GM18519 (cell line): ENCODE data around the gene STARD13.

ENCODE experiments used
- ATAC-seq: cut with Tn5 transposase; IDR thresholded peaks from one replicate; pipeline ENCODE4 v1.9.1; 2021; ENCODE audit warnings: mild to moderate bottlenecking, moderate library complexity; ENCODE audit not compliant: unreplicated experiment, low FRiP score

Gene STARD13

DNA sequence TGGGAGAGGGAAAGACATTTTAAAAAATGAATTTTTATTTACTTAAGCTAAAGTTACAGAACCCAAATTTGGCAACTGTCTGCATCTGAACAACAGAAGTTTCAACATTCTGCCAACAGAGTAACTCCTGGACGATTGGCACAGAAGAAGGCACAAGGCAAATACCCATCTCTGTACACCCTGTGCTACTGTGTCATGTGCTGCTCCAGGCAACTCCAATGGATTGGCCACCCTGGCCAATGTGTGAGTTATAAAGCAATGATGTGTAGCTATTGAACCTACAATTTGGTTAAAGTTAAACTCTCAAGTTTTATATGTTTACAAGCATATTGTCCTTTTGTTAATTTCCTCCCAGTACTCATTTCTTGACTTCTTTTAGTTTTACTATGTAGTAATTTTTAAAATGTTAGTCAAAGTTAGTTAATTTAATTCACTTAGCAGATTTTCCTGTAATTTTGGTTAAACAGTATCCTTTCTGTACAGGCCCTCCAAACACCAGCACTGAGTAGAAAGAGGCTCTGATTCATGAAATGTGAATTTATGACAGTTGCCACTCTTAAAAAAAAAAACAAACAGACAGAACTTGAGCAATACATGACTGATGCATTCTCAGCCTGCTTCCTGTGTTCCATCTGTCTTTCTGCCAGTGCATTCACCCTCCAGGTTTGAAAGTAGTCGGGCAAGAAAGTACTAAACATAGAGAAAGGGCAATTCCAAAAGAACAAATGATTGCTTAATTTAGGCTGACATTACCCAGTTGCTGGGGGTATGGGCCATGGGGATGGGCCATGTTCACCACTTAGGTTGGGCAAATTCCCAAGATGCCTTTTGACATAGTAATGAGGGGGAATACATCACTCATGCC lies 5.9 kb downstream of the STARD13 start:
- no peak for ATAC-seq

DNA sequence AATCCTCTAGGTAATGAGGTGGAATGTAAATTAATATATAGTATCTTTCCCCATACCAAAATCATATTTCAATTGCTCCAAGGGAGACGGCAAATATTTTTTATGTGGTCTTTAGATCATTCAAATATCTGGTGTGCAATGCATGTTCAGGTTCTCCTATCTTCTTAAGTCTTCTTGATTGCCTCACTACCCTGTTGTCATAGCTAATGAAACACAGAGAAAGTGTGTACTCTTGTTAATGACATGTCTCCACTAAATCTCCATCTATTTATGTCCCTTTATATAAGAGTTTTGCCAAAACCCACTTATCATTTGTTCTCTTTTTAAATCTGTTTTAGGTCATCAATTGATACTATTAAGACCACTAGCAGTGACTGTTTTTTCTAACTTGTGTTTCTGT lies 6.6 kb downstream of the STARD13 start:
- no peak for ATAC-seq

DNA sequence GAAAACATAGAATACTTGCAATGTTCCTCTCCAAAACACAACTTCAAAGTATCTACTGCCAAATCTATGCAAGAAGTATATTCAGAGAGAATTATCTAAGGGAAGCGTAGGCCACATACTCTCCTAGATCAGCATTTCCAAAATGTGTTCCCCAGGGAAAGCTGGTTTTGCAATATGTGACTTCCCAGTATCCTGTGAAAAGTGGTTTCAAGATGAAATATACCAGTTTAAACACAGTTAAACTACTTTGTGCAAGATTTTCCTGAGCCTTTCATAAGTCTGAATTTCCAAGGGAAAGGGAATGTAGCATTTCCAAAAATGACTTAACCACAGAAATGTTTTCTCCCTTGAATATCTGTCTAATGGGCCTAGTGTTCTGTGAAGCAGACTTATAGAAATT lies 7.6 kb downstream of the STARD13 start:
- ATAC-seq: no peak

DNA sequence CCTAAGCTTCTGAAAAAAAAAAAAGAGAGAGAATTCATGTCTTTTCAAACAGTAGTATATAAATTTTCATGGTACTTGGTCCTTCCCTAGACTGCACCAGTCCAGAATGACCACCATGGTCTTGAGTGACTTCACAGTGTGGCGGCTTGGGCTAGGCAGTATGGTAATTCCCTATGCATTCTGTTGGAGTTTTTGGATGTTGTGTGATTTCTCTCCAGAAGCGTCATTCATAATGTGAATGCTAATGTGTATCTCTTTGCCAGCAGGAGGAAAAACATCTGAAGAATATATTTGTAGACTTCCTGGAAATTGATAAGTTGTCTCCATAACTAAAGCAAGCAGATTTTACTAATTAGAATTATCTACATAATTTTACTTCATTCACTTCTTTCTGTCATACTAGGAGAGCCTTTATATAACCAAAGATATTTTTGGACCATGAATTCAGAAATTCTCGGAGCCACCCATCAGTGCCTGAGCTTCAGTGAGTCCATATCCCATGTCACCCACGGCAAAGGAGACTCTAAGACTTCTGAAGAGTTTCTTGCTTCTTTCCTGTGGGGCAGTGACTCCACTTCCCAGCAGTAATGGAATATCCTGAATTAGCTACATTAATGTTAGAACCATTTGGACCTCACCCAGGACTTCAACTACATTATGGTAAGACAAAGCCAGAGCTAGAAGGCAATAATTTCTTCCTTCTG lies 8.4 kb downstream of the STARD13 start:
- ATAC-seq: no peak

DNA sequence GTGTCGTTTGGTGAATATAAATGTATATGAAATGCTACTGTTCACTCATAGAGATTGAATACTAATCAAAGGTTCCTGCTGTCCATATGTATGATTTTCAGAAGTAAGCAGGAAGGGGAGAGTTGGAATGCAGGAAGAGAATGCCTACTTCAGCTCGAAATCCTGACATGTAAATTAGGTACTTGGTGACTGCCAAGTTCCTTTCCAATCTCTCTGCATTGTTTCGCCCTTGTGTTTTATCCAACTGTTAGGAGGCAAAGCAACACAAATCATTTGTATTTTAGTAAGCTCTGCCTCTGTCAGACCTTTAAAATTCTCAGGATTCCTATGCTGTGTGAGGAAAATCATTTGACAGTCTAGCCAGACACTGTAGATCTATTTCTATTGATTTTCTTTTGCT lies 9.0 kb downstream of the STARD13 start:
- ATAC-seq: no peak

DNA sequence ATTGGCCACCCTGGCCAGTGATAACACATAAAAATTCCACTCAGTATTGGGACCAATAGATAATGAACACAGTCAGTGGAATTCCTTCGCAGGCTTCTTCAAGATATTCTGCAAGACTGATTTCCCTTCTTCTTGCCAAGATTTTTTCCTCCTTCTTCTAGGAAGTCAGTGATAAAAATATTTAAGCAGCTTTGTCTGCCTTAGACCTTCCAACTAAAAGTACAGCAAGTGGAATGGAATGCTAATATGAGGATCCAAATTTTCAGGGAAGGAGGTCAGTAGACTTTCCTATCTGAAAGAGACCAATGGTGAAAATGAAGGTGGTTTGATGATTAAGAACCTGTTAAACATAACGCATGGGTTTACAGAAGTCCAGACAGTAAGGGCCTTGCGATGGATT lies 9.6 kb downstream of the STARD13 start:
- ATAC-seq: no peak

DNA sequence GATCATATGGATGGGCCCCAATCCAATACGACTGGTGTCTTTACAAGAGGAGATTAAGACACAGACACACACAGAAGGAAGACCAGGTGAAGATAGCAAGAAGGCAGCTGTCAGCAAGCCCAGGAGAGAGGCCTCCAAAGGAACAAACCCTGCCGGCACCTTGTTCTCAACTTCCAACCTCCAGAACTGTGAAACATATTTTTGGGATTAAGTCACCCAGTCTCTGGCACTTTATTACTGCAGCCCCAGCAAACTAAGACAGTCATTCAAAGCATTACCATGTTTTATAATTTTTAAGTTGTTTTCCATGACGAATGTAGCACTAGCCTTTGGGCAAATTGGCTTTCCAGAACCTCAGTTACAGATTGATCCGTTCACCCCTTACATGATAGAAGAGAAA lies 11.3 kb downstream of the STARD13 start:
- ATAC-seq: no peak

DNA sequence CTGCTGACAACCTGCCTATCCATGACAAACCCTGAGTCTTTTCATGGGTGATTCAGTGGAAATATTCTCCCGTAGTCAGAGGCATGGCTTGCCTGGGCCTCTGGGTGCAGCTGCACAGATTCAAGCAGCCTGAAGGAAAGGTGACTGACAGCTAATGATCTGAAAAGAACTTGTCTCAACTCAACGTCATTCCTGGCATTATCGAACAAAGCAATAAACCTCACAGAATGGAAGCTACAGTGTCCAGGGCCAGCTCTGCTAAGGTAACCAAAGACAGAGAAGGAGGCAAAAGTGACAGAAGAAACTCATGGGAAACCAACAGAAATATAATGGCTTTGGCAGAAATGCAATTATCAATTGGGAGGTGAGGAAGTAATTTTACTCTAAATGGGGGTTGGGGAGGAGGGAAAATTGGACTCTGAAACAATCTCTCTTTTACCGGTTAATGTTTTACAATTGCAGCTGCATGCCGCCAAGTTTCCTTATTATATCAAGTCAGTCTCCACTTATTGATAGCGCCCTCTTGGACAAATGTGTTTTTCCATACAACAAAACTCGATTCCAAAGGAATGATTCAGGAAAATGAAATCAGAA lies 12.9 kb downstream of the STARD13 start:
- no peak for ATAC-seq

DNA sequence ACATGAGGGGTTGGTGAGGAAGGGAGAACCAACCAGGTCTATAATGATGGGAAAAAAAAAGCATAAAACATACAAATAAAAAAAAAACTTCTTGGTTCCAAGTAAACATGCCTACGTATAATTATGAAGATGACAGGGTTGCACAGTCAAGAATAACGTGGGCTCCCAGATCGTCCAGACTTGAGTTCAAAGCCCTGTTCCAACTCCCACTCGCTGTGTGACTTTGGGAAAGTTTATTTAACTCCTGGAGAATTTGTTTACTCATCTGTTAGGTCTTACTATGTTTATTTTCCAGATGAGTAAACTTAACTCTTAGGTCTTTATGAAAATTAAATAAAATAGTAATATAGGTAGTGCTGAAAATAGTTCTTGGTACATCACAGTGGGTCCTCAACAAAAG lies 13.8 kb downstream of the STARD13 start:
- no peak for ATAC-seq

DNA sequence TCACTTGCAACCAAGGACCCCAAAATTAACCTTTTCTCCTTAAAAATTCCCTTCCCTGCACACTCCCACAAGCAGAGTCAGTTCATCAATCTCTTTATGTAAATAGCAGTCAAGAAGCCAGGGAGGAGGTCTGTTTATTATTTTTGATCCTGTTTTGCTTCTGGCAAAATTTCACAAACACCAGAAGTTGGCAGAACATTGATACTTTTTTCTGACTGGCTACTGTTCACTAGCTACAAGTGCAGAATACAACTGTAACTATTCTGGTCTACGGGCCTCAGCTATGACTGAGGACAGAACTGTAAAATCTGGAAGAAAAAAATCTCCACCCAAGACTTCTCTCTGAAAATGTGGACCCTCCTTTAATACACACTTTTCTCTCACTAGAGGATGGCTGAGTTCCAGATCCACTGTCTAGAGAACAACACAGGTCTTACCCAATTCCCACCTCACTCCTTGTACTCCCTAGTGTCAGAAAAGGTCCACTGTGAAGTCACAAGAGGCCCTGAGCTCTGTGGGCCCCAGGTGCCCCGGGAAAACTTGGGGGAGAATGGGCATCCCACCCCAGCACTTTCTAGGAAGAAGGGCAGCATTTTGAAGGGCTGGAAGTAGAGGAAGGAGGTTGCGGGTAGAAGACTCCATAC lies 14.5 kb downstream of the STARD13 start:
- ATAC-seq: no peak

DNA sequence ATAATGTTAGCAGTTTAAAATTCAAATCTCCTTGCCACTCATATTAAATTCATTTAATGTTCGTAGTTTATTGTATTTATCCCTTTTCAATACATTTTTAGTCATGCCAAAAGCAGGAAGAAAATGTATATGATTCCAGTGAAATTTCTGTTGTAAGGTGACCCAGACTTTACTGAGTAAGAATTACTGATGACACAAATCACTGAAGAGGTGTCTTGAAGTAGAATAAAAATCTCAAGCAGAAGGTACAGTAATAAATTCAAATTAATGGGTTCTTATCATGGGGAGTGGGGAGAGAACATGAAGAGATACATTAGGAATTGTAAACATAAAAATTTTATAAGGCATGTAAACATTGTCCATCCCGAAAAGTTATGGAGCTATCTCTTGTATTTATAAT lies 19.9 kb downstream of the STARD13 start:
- ATAC-seq: no peak

DNA sequence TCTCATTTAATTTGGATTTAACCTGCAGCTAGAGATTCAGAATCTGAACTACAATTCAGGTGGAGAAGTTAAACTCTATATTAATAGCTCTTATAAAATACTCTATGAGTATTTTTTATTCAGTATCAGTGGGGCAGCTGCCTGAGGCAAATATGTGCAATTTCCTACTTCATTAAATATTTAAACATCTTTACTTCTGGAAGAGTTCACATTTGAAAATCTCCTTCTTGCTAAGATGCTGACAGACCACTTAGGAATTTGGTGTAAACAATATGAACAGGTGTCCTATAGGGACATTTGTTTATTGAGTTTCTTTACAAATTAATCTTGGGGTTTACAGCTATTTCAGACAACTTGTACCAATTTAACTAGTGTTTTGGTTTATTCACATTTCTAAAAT lies 20.4 kb downstream of the STARD13 start:
- ATAC-seq: no peak

DNA sequence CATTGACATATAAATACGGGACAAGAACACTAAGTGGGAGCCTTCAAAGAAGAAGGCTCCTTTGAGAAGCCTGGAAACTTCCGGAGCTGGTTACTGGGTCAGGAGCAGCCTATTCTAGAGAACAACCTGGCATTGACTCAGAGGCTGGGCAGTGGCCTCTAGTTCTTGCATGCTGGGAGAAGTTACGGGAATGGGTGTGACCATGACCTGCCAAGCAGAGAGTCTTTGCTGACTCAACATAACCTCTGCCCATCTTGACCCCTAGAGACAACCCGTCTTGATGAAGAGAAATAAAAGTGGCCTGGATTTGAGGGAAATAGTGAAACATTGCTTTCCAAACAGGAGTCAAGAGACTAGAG lies 21.0 kb downstream of the STARD13 start:
- no peak for ATAC-seq

DNA sequence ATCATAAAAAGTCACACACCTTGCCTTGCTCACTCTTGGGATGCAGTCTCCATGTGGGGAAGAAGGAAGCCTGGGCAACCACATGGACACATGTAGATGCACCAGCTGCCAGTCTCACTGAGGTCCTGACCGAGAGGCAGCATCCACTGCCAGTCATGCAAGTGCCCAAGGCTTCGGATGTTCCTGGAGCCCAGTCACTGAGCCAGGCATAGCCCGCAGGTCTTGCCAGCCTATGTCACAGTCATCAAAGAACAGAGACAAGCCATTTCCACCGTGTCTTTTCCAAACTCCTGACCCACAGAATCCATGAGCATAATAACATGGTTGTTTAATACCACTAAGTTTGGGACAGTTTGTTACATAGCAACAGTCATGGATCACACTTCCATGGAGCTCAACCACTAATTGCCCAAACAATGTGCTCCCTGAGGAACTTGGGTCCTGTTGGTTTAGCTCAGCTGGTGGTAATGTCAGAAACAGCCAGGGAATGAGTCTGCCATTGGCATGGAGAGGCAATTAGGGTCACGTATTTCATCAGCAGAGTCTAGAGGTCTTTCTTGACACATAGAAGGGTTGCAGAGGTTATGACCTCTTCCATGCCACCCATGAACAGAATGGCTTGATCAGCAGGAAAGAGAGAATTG lies 21.5 kb downstream of the STARD13 start:
- ATAC-seq: no peak

DNA sequence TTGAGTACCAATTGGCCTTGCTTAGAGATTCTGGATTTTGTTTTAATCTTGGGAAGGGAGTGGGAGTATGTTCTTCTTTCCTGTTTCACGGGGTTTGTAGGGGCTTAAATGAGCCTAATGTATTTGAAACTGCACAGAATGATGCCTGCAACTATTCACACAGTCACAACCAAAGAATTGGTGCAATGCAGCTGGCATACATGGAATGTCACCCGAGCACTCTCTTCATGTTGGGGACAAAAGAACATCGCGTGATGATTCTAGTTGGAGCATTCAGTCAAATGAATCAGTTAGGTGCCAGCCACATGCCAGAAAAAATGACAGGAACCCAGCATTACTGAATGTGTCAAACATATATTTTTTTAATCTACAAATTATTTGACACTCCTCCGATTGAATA lies 22.1 kb downstream of the STARD13 start:
- ATAC-seq: no peak

DNA sequence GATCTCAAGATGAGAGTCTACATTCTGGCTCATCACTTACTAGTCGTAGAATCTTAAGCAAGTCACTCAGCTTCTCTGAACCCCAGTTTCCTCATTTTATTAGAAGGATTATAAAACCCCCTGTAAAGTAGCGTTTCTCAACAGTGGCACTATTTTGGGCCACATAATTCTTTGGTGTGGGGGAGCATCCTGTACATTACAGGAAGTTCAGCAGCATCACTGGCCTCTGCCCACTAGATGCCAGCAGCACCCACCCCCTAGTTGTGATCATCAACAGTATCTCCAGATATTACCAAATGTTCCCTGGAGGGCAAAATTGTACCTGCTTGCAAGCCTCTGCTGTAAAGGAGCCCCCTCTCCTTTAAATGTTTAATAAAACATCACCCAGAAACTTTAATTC lies 22.6 kb downstream of the STARD13 start:
- ATAC-seq: no peak

DNA sequence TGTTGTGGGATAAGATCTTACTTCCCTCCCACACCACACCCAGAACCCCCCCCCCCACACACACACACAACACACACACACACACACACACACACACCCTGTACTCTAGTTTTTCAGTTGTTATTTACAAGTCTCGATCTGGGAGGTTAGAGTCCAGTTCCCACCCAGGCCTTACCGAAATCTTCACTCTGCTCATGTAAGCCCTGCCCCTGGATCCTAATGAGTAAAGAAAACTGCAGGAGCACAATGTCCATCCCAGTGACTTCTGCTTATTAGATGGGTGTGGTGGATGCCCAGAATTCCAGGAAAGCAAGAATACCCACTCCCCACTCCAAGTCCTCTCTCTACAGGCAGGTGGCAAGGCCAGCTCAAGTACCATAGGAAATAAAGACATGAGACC lies 23.0 kb downstream of the STARD13 start:
- ATAC-seq: no peak

DNA sequence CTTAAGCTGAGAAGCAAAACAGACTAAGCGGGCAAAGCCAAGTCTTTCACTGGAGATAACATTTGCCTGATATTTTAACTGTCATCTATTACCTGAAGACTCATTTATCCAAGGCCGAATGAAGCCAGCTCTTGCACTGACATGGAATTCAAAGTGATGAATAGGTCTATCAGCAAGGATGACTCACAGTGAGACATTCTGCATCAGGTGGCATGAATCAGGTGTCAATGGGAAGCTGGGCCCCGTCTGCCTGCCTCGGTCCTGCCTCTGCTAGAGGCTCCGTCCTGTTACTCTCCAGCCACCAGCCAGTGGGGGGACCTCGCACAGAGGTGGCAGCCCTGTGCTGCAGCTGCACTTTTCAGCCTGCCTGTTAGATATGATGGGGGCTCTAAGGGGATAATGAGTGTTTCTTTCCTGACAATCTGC lies 23.5 kb downstream of the STARD13 start:
- no peak for ATAC-seq

DNA sequence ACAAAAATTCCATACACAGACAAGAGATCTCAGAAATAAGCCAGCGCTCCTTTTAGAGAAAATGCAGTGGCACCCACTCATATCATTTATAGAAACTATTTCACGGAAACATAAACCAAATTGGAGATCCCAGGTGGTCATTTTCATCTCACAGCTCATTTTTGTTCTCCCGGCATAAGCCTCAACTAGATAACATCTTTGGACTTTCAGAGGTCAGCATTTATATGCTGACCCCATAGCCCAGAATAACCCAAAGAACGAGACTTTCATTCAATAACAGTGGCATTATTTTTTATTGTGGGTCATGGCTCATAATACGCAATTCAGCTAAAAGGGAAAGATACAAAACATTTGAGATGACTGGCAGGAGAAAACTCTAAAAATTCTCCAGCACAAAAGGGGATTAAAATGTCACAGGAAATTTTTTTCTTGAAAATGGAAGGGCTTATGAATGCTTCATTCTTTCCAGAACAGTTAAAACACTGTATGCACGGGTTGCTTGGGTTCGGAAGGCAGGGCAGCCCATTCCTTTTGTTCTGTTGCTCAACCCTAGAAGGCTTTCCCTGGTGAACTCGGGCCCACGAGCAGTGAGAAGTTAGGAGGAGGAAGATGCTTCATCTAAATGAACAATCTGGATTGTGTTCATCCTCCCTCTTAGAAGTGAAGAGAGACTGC lies 24.0 kb downstream of the STARD13 start:
- no peak for ATAC-seq
